Lower leg skin (tissue), 4 donors: ENCODE data around the gene NCL. TPM values are rescaled to one million over a fixed set of nuclear protein-coding genes. Genes with fewer than 3 reads are reported as not detected.
A peak's percentile ranks its signal among the peaks of the same experiment; 100 is the strongest.

Experiments used
- DNase-seq, 2 donors: peaks; one replicate each; pipeline ENCODE4 v3.0.0-alpha.2; 2019; ENCODE audit warnings: low spot score in 2 of 2
- H3K4me3 ChIP-seq: fragments of 200-600 bp; sonication (generic); 2 replicates; pipeline ENCODE4 v1.5.1; 2017; ENCODE audit warnings: mild to moderate bottlenecking, low read depth; ENCODE audit not compliant: poor library complexity, severe bottlenecking
- POLR2A ChIP-seq, 2 donors: fragments of 450-650 bp; IDR thresholded peaks; one replicate each; pipeline ENCODE4 v1.6.1; 2016 to 2017; ENCODE audit warnings: antibody characterized with exemption in 2 of 2, mild to moderate bottlenecking in 1 of 2, moderate library complexity in 1 of 2
- WGBS, 2 donors: methylation state at CpG; one replicate each; pipeline ENCODE4 v1.1.5; 2018; 5-methylcytosine and 5-hydroxymethylcytosine counted together
- intact Hi-C: fragments of 100-400 bp; cut with DNase I; formaldehyde crosslinking; loops from one replicate; pipeline ENCODE4 v1.15.0; 2023; ENCODE audit warnings: low total_unique reads
- total RNA-seq, 4 donors: library from RNA; depleted of rRNA; stranded (reverse); fragments of >200 nt; gene quantifications; one replicate each; pipeline ENCODE4 v1.1.0, GENCODE V29; 2016
- TF ChIP-seq, protein P1 (sequence below), 3 donors: fragments of 450-650 bp; IDR thresholded peaks; one replicate each; pipeline ENCODE4 v1.5.1; 2016; ENCODE audit warnings: antibody characterized with exemption in 3 of 3, mild to moderate bottlenecking in 3 of 3, moderate library complexity in 2 of 3

Gene NCL, protein sequence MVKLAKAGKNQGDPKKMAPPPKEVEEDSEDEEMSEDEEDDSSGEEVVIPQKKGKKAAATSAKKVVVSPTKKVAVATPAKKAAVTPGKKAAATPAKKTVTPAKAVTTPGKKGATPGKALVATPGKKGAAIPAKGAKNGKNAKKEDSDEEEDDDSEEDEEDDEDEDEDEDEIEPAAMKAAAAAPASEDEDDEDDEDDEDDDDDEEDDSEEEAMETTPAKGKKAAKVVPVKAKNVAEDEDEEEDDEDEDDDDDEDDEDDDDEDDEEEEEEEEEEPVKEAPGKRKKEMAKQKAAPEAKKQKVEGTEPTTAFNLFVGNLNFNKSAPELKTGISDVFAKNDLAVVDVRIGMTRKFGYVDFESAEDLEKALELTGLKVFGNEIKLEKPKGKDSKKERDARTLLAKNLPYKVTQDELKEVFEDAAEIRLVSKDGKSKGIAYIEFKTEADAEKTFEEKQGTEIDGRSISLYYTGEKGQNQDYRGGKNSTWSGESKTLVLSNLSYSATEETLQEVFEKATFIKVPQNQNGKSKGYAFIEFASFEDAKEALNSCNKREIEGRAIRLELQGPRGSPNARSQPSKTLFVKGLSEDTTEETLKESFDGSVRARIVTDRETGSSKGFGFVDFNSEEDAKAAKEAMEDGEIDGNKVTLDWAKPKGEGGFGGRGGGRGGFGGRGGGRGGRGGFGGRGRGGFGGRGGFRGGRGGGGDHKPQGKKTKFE
- 100 to 1,000 TPM in 3 of 4 donors, 10 to 100 TPM in 1; 82.4 to 145 (median 115) TPM for total RNA-seq

DNA sequence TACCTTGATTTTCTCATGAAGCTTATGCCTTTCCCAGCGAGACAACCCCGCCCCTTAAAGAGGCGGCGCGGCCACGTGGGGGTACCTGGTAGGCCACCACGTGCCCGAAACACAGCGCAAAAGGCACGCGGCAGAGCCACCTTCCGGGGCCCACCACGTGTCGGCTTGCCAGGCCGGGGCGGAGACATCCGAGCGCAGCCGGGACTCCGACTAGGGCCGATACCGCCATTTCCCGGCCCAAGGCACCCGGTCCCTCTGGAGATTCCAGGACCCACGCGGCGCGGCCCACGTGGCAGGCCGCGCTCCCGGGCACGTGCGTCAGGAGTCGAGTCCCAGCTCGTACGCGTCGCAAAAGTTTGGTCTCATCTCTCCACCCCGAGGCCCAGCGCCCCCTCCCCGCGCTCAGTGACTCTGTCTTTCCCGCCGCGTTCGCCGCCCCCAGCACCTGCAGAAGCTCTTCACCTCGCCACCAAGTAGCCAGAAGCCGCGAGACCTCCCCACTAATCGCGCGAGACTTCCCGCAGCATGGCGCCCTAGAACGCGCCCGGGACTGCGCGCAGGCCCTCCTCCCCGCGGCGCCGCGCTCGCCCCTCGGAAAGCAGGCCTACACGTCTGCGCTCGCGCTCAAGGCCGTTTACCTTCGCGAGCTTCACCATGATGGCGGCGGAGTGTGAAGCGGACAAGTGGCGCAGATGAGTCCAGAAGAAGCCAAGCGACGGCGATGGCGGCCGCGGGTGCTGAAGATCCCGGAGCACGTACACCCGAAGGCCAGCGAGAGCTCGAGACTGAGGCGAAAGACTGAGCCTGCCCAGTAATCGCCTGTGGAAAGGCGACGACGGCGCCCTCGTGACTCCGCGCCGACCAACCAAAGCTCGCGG is at the start of gene NCL:
Gene NCL, minus strand, starts transcription at position 787 of the 878 bp plus-strand sequence. Its CDS starts 131 bp downstream, at position 656.
- TF ChIP-seq, protein P1, sequence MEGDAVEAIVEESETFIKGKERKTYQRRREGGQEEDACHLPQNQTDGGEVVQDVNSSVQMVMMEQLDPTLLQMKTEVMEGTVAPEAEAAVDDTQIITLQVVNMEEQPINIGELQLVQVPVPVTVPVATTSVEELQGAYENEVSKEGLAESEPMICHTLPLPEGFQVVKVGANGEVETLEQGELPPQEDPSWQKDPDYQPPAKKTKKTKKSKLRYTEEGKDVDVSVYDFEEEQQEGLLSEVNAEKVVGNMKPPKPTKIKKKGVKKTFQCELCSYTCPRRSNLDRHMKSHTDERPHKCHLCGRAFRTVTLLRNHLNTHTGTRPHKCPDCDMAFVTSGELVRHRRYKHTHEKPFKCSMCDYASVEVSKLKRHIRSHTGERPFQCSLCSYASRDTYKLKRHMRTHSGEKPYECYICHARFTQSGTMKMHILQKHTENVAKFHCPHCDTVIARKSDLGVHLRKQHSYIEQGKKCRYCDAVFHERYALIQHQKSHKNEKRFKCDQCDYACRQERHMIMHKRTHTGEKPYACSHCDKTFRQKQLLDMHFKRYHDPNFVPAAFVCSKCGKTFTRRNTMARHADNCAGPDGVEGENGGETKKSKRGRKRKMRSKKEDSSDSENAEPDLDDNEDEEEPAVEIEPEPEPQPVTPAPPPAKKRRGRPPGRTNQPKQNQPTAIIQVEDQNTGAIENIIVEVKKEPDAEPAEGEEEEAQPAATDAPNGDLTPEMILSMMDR (IDR thresholded peaks at IDR 0.05), result no peak
- TF ChIP-seq POLR2A (IDR thresholded peaks at IDR 0.05), result peak in 1 of 2 donors; percentile 85
- intact Hi-C loops, result no loop called here
- peak; percentile 75 to 95 for DNase-seq
- 1% methylated on average over 32 to 38 of the region's 102 CpGs for WGBS, 2 donors
- peak within 1 kb of the TSS; percentile 77 for H3K4me3 ChIP-seq

DNA sequence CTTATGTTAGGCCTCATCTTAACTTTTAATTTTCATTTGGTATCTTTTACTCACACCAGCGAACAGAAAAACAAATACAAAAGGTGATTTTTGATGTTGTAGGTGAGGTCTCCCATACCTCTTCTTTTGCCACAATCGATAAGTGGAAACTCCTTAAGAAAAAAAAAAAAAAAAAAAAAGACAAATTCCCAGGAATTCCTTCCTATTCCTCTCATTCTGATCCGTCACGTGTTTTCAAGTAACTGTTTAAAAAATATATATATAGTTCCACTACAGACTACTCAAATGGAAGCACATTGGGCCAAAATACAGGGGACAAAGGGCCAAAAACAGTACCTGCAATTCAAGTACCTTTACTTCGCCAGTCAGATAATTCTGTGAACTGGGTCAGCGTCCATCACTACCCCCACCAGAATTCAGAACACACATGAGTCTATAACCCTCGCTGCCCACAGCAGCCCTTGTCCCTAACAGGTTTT is 49.5 kb upstream of the NCL start:
- DNase-seq, result no peak
- H3K4me3 ChIP-seq, result peak overlapping the region; percentile 23
- TF ChIP-seq, protein P1 (IDR thresholded peaks at IDR 0.05), result no peak
- no peak for TF ChIP-seq POLR2A (IDR thresholded peaks at IDR 0.05)
- WGBS, 2 donors, result 14 to 18% methylated on average over 7 of the region's 7 CpGs
- intact Hi-C loops, result no loop called here

DNA sequence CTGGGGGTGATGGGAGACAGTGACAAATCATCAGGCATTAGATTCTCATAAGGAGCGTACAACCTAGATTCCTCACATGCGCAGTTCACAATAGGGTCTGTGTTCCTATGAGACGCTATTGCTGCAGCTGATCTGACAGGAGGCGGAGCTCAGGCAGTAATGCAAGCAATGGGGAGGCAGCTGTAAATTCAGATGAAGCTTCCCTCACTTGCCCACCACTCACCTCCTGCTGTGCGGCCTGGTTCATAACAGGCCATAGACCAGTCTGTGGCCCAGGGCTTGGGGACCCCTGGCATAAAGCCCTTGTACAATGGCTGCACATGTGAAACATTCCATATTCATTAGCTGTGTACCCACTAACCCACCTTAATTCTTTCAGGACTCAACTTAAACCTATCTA is 47.9 kb upstream of the NCL start:
- intact Hi-C loops, result no loop called here
- no peak for TF ChIP-seq POLR2A (IDR thresholded peaks at IDR 0.05)
- TF ChIP-seq, protein P1 (IDR thresholded peaks at IDR 0.05), result no peak
- peak in 1 of 2 donors; percentile 76 for DNase-seq
- no peak overlapping the region for H3K4me3 ChIP-seq
- WGBS, 2 donors, result 71 to 73% methylated on average over 5 of the region's 5 CpGs

DNA sequence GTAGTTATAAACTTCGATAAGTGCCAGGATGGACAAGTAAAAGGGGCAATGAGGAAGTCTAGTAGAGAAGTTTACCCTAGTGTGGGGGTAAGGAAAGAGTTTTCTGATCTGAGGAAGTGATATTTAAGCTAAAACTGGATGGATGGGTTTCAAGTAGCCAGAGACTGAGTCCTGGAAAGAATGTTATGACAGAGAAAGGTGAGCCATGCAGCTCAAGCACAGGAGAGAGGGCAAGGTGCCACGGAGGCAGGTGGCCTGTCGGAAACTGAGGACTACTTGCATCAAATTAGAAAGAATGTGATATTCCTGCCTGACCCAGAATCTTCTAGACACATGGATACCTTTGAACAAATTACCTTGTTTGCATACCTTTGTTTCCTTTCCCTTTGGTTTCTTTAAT is 39.5 kb upstream of the NCL start:
- H3K4me3 ChIP-seq, result no peak overlapping the region
- 91 to 95% methylated on average over 3 of the region's 3 CpGs for WGBS, 2 donors
- intact Hi-C loops, result no loop called here
- TF ChIP-seq, protein P1 (IDR thresholded peaks at IDR 0.05), result no peak
- no peak for TF ChIP-seq POLR2A (IDR thresholded peaks at IDR 0.05)
- DNase-seq, result peak in 1 of 2 donors; percentile 26

DNA sequence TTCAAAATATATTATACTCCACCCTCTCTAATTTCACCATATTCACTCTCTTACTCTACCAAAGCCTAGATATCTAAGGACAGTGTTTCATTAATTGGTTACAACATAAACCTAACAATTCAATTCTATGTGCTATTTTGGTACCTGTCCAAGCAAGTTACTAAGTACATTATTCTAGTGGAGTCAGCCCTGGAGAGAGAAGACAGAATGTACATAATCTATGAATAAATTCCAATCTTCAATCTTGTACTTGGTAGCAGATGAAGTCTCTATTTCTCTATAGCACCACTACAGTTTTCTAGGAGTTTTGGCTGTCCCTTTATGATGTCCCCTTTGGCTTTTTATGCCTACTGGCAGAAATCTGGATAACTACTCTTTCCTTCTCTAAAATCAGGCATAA is 38.3 kb upstream of the NCL start:
- no peak for DNase-seq
- TF ChIP-seq, protein P1 (IDR thresholded peaks at IDR 0.05), result no peak
- no peak for TF ChIP-seq POLR2A (IDR thresholded peaks at IDR 0.05)
- intact Hi-C loops, result no loop called here
- H3K4me3 ChIP-seq, result no peak overlapping the region
